H1 (cell line): ENCODE results near the gene MAGI1. TPM values are rescaled to one million over a fixed set of nuclear protein-coding genes. Genes with fewer than 3 reads are reported as not detected.

Experiments used
- CTCF ChIP-seq, 3 experiments: IDR thresholded peaks; 1 replicate in 2 of 3; 2 replicates in 1 of 3; pipeline versions ENCODE4 v1.5.1 to v1.6.1; 2011; ENCODE audit warnings: low read length in 3 of 3, mild to moderate bottlenecking in 3 of 3, inconsistent platforms in 2 of 3, low read depth in 1 of 3, moderate library complexity in 1 of 3; ENCODE audit not compliant: insufficient read depth in 1 of 3; ENCODE audit errors: control extremely low read depth in 1 of 3
- E2F6 ChIP-seq: IDR thresholded peaks from 2 replicates; pipeline ENCODE4 v1.6.1; 2012; ENCODE audit warnings: inconsistent platforms
- EZH2 ChIP-seq: fragments of 200-600 bp; sonication (generic); IDR thresholded peaks from 2 replicates; pipeline ENCODE4 v1.7.1; 2012; ENCODE audit warnings: low read depth, mild to moderate bottlenecking, moderate library complexity, low read length, inconsistent platforms; ENCODE audit not compliant: severe bottlenecking
- GABPA ChIP-seq: IDR thresholded peaks from 2 replicates; pipeline ENCODE4 v1.6.1; 2011; ENCODE audit warnings: mild to moderate bottlenecking, low read length, moderate library complexity, borderline replicate concordance; ENCODE audit not compliant: insufficient read depth
- RNF2 ChIP-seq: fragments of 200-900, 300-1000 bp; sonication (generic); IDR thresholded peaks from 2 replicates; pipeline ENCODE4 v1.7.1; 2016; ENCODE audit warnings: borderline replicate concordance, low read depth, mild to moderate bottlenecking, antibody characterized with exemption, low read length; ENCODE audit not compliant: poor library complexity, severe bottlenecking; ENCODE audit errors: missing control alignments
- polyA plus RNA-seq, 7 experiments: library from polyadenylated mRNA; depleted of rRNA in 3 of 7; stranded (reverse) in 5 of 7; unstranded in 2 of 7; fragments of >200 nt in 5 of 7; fragments of 200-250 nt in 2 of 7; gene quantifications; 1 replicate in 5 of 7; 2 replicates in 1 of 7; 4 replicates in 1 of 7; pipeline versions ENCODE4 v1.2.1 to v1.2.3, GENCODE V29; 2011 to 2013; ENCODE audit warnings: missing spikeins in 2 of 7, mixed read lengths in 2 of 7
- total RNA-seq: library from RNA; stranded (reverse); fragmentation: NEBNext Ultra II Directional; extraction: Animal tissue kit (Norgen Biotek cat#: 25700); gene quantifications from 2 replicates; pipeline ENCODE4 v1.2.1, GENCODE V29; 2021

Gene MAGI1
- total and polyA plus RNA-seq, 2 of the 8 experiments (the other 6 are each of a cell fraction or from before 2014, with no cell fraction given), result 19.8 to 78.0 TPM

DNA sequence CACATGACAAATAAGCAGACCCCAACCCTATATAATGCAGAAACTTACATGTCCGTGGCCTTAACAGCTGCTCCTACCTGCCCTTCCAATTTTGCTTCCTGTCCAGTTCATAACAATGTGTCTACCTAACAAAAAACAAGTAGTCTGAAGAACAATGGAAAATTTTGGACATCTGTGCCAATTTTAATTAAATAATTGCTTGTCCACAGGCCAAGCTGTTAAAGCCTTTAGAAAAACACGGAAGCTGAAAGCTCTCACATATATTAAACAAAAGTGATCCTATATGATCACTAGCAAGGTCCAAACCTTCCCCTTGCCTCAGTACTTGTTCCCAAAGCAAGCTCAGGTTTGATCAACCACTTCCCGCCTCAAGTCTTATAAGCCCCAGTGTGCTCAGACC lies 37.1 kb downstream of the MAGI1 start (continued):
- TF ChIP-seq CTCF (IDR thresholded peaks at IDR 0.05; ENCODE audit: control extremely low read depth in 1 of 3, insufficient read depth in 1 of 3, low read depth in 1 of 3, low read length in 3 of 3), result no peak
- TF ChIP-seq E2F6, result no peak
- TF ChIP-seq RNF2, result no peak
- no peak for TF ChIP-seq EZH2
- TF ChIP-seq GABPA, result no peak
- TF ChIP-seq, all 59 proteins: peak for 0
